Measurements from ENCODE around the gene RAB17.

GRCh38 chr2:237572021-237572741 lies 18.4 kb downstream of the RAB17 start:
- TF ChIP-seq TAF1 (IDR thresholded peaks at IDR 0.05; ENCODE audit: borderline replicate concordance, insufficient read depth, low read length) (no peak), POLR2AphosphoS5 (IDR thresholded peaks at IDR 0.05; ENCODE audit: low read depth, low read length) (no peak), SIN3A (IDR thresholded peaks at IDR 0.05; ENCODE audit: borderline replicate concordance, insufficient read depth, low read length) (no peak)
